HG03439 (cell line): ENCODE measurements around the gene AHRR.
"Not testable (repeated sequence)": the region's sequence is repeated elsewhere in the genome, so short reads cannot be mapped to it uniquely, and the experiment has no call there.

Experiments
- ATAC-seq: cut with Tn5 transposase; IDR thresholded peaks from one replicate; pipeline ENCODE4 v1.9.1; 2021; ENCODE audit warnings: mild to moderate bottlenecking, moderate library complexity; ENCODE audit not compliant: unreplicated experiment

The AHRR gene

GRCh38 chr5:390623-391491 lies 69.3 kb downstream of the AHRR start:
- no peak for ATAC-seq

- ATAC-seq: peak; percentile 66
Measured at GRCh38 chr5:392431-392988, 71.0 kb downstream of the AHRR start.

- no peak for ATAC-seq
Measured at GRCh38 chr5:393846-394275, 72.3 kb downstream of the AHRR start.

GRCh38 chr5:394671-395155 lies 73.2 kb downstream of the AHRR start:
- ATAC-seq: no peak

GRCh38 chr5:395156-395920 lies 73.8 kb downstream of the AHRR start:
- no peak for ATAC-seq

- no peak for ATAC-seq
Measured at GRCh38 chr5:395921-396530, 74.5 kb downstream of the AHRR start.

GRCh38 chr5:396531-396961 lies 75.0 kb downstream of the AHRR start:
- no peak for ATAC-seq

- ATAC-seq: not testable (repeated sequence)
Measured at GRCh38 chr5:398141-398474, 76.6 kb downstream of the AHRR start.

- no peak for ATAC-seq
Measured at GRCh38 chr5:398475-399295, 77.2 kb downstream of the AHRR start.

GRCh38 chr5:399296-400281 lies 78.1 kb downstream of the AHRR start:
- ATAC-seq: peak; percentile 78

- ATAC-seq: peak; percentile 1
Measured at GRCh38 chr5:400282-401145, 79.0 kb downstream of the AHRR start.

- no peak for ATAC-seq
Measured at GRCh38 chr5:401146-402034, 79.9 kb downstream of the AHRR start.

- ATAC-seq: not testable (repeated sequence)
Measured at GRCh38 chr5:402219-402614, 80.7 kb downstream of the AHRR start.

- ATAC-seq: no peak
Measured at GRCh38 chr5:402615-403359, 81.3 kb downstream of the AHRR start.

GRCh38 chr5:403995-404394 lies 82.5 kb downstream of the AHRR start:
- ATAC-seq: no peak

GRCh38 chr5:404666-405241 lies 83.2 kb downstream of the AHRR start:
- ATAC-seq: no peak
